ENCODE results near the gene KLHDC8A.
"Not testable (repeated sequence)": the region's sequence is repeated elsewhere in the genome, so short reads cannot be mapped to it uniquely, and the experiment has no call there.

The KLHDC8A gene

GRCh38 chr1:205370780-205371179, 14.1 kb upstream of the KLHDC8A start:
- no peak for DNase-seq

- no peak for DNase-seq
Measured at GRCh38 chr1:205369701-205370123, 13.0 kb upstream of the KLHDC8A start.

DNA sequence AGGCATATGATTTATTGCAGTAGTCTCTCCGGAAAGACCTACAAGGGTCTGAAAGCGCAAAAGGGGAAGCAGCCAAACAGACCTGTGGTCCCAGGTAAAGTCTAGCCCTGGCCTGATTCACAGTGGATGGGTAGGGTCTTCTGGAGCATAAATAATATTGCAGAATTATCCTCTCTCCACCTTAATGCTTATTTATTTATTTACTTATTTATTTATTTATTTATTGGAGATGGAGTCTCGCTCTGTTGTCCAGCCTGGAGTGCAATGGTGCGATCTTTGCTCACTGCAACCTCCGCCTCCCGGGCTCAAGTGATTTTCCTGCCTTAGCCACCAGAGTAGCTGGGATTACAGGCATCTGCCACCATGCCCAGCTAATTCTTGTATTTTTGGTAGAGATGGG, 11.8 kb upstream of the KLHDC8A start:
- no peak for DNase-seq

DNA sequence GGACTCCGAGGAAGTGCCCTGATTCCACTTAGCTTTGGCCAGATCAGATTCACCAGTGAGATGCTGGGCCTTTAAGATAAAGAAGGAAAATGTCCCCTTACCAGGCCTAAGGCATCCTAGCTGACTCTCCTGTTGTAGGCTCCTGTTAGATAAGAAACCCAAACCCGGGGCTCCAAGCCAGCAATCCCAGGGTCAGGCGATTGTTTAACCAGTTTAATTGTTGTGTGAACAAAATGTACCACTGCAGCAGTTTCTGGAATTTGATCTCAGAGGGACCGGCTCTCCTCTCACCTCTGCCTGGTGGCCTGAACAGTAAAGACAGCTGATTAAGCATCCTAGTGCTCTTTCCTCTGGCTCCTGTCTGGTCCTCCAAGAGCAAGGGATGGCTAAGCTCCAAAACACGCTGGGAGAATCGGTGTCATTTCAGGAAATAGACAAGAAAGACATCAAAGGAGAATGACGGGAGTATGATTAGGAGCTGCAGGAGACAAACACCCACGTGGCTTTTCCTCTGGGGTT, 9.3 kb upstream of the KLHDC8A start:
- no peak for DNase-seq

GRCh38 chr1:205365086-205365485, 8.4 kb upstream of the KLHDC8A start:
- DNase-seq: not testable (repeated sequence)

- DNase-seq: no peak
Measured at GRCh38 chr1:205360891-205361290, 4.2 kb upstream of the KLHDC8A start.

GRCh38 chr1:205359771-205360565, 3.2 kb upstream of the KLHDC8A start:
- DNase-seq: no peak

GRCh38 chr1:205358579-205358978, 1.9 kb upstream of the KLHDC8A start:
- DNase-seq: no peak

DNA sequence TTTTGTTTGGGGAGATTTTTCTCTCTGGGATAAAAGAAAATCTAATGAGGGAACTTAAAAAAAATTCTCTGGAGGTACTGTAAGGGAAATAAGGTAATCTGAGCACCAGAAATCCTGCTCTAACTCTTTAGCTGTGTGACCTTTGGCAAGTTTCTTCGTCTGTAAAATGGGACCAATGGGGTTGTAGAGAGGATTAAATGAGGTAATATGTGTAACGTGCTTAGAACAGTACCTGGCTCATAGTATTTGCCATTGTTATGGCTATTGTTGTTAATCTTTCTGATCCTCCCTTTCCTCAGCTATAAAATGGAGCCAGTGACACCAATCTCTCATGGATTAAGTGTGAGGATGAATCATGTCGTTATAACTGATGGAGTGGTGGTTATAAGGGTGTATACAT, 845 bp upstream of the KLHDC8A start:
- DNase-seq: no peak

GRCh38 chr1:205355075-205355453, 1.7 kb downstream of the KLHDC8A start:
- no peak for DNase-seq

- DNase-seq: no peak
Measured at GRCh38 chr1:205354259-205355074, 2.3 kb downstream of the KLHDC8A start.

DNA sequence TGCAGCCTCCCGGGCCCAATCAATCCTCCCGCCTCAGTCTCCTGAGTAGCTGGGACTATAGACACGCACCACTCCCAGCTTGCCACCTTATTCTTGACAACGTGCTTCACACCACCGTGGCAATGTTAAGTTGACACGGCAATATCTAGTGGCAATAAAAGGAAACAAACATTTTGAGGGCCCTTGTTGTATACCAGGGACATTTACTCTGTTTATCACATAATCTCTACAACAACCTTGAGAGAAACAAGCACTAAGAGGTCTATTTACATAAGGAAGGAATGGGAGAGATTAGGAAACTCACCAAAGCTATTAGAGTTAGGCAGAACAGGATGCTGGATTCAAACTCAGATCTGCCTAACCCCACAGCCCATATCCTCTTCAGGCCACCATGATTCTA, 3.1 kb downstream of the KLHDC8A start:
- no peak for DNase-seq

DNA sequence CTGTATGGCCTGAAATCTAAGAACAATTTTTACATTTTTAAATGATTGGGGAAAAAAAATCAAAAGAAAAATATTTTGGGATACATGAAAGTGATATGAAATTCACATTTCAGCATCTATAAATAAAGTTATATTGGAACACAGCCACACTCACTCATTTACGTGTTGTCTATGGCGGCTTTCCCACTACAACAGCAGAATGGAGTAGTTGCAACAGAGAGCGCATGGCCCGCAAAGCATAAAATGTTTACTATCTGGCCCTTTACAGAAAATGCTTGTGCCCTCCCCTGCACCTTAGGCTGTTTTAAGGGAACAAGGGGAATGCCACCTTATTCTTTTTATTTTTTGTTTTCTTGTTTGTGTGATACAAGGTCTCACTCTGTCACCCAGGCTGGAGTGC, 3.5 kb downstream of the KLHDC8A start:
- no peak for DNase-seq

DNA sequence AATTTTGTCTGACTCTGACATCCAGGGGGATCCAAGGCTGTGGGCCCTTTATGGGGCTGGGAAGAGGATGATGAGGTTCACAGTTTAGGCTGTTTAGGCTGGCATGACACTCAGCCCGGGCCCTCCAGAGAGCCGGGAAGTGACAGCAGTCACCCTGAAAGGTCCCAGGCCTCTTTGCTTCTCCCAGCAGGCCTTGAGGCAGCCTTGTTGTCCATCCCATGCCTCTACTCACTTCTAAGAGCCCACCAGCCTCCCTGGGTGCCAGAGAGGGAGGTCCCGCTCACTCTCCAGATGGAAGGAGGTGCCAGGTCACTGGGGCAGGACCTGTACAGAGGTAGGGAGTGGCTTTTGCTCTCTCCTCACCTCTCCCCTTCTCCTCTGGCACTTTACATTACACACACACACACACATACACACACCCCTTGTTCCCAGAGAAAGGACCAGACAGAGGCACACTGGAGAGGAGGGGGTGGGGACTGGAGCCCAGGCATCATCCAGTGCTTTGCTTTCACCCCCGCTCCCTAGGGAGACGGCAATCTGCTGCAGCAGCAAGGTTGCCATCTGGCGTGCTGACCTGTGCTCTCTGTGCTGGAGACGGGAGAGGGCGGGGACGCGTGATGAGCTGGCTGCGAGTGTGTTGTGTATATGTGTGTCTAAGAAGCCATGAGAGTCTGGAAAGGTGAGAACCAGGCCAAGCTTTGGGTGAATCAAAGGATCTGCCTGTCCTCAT, 4.6 kb downstream of the KLHDC8A start:
- DNase-seq: peak; percentile 95

DNA sequence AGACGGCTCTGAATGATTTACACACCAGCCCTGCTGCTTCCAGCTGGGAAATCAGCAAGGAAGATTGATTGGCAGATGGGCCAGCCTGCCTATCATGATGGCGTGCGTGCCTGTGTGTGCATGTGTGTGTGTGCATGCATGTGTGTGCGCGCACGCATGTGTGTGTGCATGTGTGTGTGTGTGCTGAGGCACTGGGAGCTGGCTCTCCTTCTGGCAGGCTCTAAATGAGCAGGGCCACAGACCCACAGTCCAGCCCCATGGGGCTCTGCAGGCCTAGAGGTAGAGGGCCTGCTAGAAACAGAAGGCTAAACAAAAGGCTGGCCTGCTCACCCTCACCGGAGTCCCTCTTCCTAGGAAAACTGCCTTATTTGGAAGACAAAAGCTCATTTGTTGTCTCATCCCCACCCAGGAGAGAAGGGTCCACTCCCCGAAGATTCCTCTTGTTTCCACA, 6.0 kb downstream of the KLHDC8A start:
- DNase-seq: peak; percentile 89

DNA sequence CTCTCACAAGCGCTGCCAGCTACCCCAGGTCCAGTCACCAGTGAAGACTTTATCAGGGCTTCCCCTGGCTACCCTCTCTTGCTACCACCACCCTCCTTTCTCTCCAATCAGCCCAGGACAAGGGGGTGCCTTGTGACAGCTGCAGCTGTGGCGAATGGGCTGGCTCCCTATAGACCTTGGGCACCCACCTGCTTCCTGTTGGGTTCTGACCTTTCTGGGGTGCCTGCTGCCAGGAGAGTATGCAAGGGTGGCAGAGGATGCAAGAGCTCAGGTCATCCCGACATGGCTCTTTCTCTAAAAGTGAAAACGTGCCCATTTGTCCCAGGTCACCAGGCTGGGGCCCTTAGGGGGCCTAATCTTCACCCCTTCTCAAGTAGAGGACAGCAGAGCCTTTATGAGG, 6.6 kb downstream of the KLHDC8A start:
- DNase-seq: no peak

GRCh38 chr1:205348554-205349487, 7.9 kb downstream of the KLHDC8A start:
- peak; percentile 93 for DNase-seq

DNA sequence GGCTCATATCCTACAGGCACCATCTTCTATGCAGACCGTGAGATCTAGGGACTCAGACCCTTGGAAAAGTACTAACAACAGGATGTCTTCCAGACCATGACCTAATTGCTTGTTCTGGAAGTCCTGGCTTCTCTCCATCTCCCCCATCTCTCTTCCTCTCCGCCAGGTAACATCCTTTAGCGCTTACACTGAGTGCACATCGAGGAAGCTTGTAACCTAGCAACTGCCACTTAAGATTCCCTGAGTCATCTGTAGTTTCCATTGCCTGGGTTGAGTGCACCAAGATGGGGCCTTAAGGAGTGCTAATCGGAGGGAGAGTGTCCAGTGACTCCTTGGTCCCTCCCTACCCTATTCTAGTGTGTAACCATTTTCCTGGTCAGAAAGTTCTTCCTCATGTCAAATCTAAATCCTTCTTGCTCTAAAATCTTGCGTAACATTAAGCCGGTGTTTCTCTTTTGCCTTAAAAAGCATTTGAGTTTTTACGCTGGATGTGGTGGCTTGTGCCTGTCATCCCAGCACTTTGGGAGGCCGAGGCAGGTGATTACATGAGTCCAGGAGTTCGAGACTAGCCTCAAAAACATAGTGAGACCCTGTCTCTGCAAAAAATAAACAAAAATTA, 9.7 kb downstream of the KLHDC8A start:
- DNase-seq: peak; percentile 96

DNA sequence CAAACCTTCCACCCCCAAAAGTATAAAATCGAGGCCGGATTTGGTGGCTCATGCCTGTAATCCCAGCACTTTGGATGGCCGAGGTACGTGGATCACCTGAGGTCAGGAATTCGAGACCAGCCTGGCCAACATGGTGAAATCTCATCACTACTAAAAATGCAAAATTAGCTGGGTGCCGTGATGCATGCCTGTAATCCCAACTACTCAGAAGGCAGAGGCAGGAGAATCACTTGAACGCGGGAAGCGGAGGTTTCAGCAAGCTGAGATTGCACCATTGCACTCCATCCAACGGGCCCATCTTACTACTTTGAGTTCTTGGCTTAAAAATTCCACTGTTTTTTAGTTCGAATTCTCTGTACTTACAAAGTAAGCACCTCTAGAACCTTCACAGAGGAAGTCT, 11.0 kb downstream of the KLHDC8A start:
- DNase-seq: no peak

- peak; percentile 79 for DNase-seq
Measured at GRCh38 chr1:205344066-205344928, 12.4 kb downstream of the KLHDC8A start.

All from islet precursor cell (in vitro differentiated cells).